Vagina (tissue), 2 donors: ENCODE results near the gene RASA3. TPM values are rescaled to one million over a fixed set of nuclear protein-coding genes. Genes with fewer than 3 reads are reported as not detected.

Experiments used
- DNase-seq, 2 donors: peaks; one replicate each; pipeline ENCODE4 v3.0.0-alpha.2; 2017; ENCODE audit errors: extremely low spot score in 2 of 2
- H3K27ac ChIP-seq: fragments of 200-600 bp; sonication (generic); one replicate; pipeline ENCODE4 v1.5.1; 2019
- H3K27me3 ChIP-seq: fragments of 200-600 bp; sonication (generic); one replicate; pipeline ENCODE4 v1.5.1; 2019
- H3K36me3 ChIP-seq, 2 donors: fragments of 200-600 bp; sonication (generic); one replicate each; pipeline ENCODE4 v1.5.1; 2017 to 2019
- H3K4me1 ChIP-seq: fragments of 200-600 bp; sonication (generic); one replicate; pipeline ENCODE4 v1.5.1; 2019
- H3K4me3 ChIP-seq, 2 donors: fragments of 200-600 bp; sonication (generic); 1 replicate in 1 of 2; 2 replicates in 1 of 2; pipeline ENCODE4 v1.5.1; 2016 to 2019
- H3K9me3 ChIP-seq: fragments of 200-600 bp; sonication (generic); one replicate; pipeline ENCODE4 v1.5.1; 2019
- POLR2A ChIP-seq, 2 donors: fragments of 450-650 bp; IDR thresholded peaks; one replicate each; pipeline ENCODE4 v1.6.1; 2017; ENCODE audit warnings: antibody characterized with exemption in 2 of 2, mild to moderate bottlenecking in 2 of 2, moderate library complexity in 2 of 2
- POLR2AphosphoS5 ChIP-seq, 2 donors: sonication (generic); formaldehyde crosslinking; IDR thresholded peaks; one replicate each; pipeline ENCODE4 v1.9.0; 2017; ENCODE audit warnings: antibody characterized with exemption in 2 of 2, mild to moderate bottlenecking in 2 of 2, low read depth in 1 of 2; ENCODE audit not compliant: insufficient read depth in 1 of 2
- intact Hi-C: fragments of 100-400 bp; cut with DNase I; formaldehyde crosslinking; loops from one replicate; pipeline ENCODE4 v1.15.1; 2023
- total RNA-seq: library from RNA; depleted of rRNA; stranded (reverse); fragments of >200 nt; gene quantifications from one replicate; pipeline ENCODE4 v1.2.3, GENCODE V29; 2016
- TF ChIP-seq, protein P1 (sequence below), 3 experiments: fragments of 450-650 bp in 2 of 3; fragments of 200-600 bp in 1 of 3; sonication (generic) in 1 of 3; IDR thresholded peaks; one replicate each; pipeline ENCODE4 v1.5.1; 2017 to 2019; ENCODE audit warnings: antibody characterized with exemption in 3 of 3, mild to moderate bottlenecking in 2 of 3, moderate library complexity in 2 of 3

RASA3 gene
- total RNA-seq, 1 donor from 2014 or later: 19.6 TPM

DNA sequence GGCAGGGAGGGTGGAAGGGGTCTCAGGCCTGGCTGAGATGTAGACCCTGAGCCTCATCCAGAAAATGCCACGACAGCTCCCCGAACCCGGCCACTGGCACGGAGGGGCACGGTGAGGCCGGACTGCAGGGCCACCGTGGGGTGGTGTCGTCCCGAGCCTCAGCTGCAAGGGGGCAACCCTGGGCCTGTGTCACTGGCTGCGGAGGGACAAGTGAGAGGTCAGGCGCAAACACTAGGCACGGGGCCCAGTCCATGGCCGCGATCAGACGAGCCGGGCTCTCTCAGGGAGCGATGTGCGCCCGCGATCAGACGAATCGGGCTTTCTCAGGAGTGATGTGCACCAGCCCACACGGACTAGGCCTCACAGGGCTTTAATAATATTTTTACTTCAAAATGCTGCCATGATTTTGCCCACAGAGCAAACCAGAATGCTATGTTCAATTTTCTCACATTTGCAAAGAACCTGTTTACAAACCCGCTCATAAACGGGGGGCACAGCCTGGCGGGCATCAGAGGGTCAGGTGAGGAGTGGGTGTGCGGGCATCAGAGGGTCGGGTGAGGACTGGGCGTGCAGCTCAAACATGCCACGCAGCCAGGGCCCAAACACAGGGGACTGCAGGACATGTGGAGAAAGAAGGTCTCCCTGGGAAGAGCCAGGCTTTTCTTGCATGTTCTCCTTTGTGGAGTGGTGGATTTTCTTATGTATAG, 115.9 kb downstream of the RASA3 start:
- no peaks in the 10 kb centered on the region for H3K9me3 ChIP-seq
- no peak for DNase-seq
- peak overlapping the region; percentile 66 for H3K27ac ChIP-seq
- H3K4me1 ChIP-seq: peaks cover 7% of the 10 kb centered on the region
- no peak for TF ChIP-seq POLR2AphosphoS5 (IDR thresholded peaks at IDR 0.05; ENCODE audit: insufficient read depth in 1 of 2, low read depth in 1 of 2)
- TF ChIP-seq, protein P1, sequence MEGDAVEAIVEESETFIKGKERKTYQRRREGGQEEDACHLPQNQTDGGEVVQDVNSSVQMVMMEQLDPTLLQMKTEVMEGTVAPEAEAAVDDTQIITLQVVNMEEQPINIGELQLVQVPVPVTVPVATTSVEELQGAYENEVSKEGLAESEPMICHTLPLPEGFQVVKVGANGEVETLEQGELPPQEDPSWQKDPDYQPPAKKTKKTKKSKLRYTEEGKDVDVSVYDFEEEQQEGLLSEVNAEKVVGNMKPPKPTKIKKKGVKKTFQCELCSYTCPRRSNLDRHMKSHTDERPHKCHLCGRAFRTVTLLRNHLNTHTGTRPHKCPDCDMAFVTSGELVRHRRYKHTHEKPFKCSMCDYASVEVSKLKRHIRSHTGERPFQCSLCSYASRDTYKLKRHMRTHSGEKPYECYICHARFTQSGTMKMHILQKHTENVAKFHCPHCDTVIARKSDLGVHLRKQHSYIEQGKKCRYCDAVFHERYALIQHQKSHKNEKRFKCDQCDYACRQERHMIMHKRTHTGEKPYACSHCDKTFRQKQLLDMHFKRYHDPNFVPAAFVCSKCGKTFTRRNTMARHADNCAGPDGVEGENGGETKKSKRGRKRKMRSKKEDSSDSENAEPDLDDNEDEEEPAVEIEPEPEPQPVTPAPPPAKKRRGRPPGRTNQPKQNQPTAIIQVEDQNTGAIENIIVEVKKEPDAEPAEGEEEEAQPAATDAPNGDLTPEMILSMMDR (IDR thresholded peaks at IDR 0.05): no peak
- no peak for TF ChIP-seq POLR2A (IDR thresholded peaks at IDR 0.05)
- peaks cover 0 to 39% of the 10 kb centered on the region in 2 donors for H3K36me3 ChIP-seq
- intact Hi-C loops: loop anchor here (5.0 kb wide), 1 partner anchor 116 kb away; the partner anchor contains the start of gene RASA3
- no peaks in the 10 kb centered on the region for H3K27me3 ChIP-seq
- no peak overlapping the region for H3K4me3 ChIP-seq

DNA sequence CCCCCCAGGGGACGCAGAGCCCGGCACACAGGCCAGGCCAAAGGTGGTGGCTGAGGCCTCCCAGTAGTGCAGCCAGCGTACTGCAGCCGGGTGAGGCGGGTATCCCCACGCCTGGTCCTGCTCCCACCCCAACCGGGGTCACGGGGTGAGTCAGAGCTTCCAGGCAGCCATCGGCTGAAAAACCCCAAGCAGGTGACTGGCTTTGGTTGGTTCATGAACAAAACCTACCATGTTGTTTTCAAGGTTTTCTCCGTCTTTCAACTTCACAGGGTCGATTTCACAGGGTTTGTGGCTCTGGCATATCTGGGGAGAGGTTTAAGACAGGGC, 116.5 kb downstream of the RASA3 start:
- Histone ChIP-seq H3K27ac (peak overlapping the region; percentile 66), H3K27me3 (no peaks in the 10 kb centered on the region), H3K36me3 (peaks cover 0 to 38% of the 10 kb centered on the region in 2 donors), H3K9me3 (no peaks in the 10 kb centered on the region), H3K4me3 (no peak overlapping the region), H3K4me1 (peaks cover 7% of the 10 kb centered on the region)
- intact Hi-C loops: loop anchor here (5.0 kb wide), 1 partner anchor 116 kb away; the partner anchor contains the start of gene RASA3
- DNase-seq: no peak
- TF ChIP-seq POLR2A (IDR thresholded peaks at IDR 0.05) (no peak), POLR2AphosphoS5 (IDR thresholded peaks at IDR 0.05; ENCODE audit: insufficient read depth in 1 of 2, low read depth in 1 of 2) (no peak)
- TF ChIP-seq, protein P1 (IDR thresholded peaks at IDR 0.05): no peak

DNA sequence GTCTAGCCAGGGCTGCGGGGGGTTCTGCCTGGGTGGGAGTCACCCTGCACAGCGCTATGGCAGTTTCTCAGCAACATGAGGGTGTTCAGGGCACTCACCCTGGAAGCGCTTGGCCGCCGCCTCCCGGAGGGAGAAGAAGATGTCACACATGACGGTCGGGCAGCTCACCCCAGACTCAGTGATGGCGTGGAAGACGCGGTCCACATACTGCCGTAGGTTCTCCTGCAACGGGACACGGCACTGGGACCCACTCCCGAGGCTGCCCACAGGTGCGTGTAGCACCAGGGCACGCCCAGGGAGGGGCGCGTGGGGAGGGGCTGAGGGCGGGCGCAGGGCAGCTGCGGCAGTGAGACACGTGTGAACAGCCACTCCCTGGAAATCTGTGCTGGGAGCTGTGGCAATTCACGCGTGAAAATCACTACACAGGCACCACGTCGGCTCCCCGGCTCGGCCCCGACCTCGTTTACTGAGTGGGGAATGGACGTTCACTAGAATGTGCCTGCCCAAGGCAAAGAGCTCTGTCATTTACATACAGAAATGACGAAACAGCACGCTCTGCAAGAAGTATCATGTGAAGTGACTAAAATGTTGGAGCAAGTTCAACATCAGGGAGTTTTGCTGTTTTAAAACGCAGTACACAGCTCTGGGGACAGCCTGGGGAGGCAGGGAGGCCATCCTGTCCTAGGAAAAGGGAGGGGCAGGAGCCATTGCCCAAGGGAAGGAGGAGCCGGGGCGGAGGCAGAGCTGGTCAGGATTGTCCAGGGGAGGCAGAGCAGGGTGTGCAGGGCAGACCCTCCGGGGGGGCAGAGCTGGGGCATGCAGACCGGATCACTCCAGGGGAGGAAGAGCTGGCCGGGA, 117.1 kb downstream of the RASA3 start:
- H3K27ac ChIP-seq: peak overlapping the region; percentile 76
- H3K9me3 ChIP-seq: no peaks in the 10 kb centered on the region
- TF ChIP-seq POLR2A (IDR thresholded peaks at IDR 0.05) (peak in 1 of 2 donors; percentile 9), POLR2AphosphoS5 (IDR thresholded peaks at IDR 0.05; ENCODE audit: insufficient read depth in 1 of 2, low read depth in 1 of 2) (peak; percentile 74 to 82)
- TF ChIP-seq, protein P1 (IDR thresholded peaks at IDR 0.05): no peak
- intact Hi-C loops: loop anchor here (5.0 kb wide), 1 partner anchor 117 kb away; the partner anchor contains the start of gene RASA3
- no peak overlapping the region for H3K4me3 ChIP-seq
- no peaks in the 10 kb centered on the region for H3K27me3 ChIP-seq
- peaks cover 0 to 35% of the 10 kb centered on the region in 2 donors for H3K36me3 ChIP-seq
- H3K4me1 ChIP-seq: peaks cover 7% of the 10 kb centered on the region
- no peak for DNase-seq

DNA sequence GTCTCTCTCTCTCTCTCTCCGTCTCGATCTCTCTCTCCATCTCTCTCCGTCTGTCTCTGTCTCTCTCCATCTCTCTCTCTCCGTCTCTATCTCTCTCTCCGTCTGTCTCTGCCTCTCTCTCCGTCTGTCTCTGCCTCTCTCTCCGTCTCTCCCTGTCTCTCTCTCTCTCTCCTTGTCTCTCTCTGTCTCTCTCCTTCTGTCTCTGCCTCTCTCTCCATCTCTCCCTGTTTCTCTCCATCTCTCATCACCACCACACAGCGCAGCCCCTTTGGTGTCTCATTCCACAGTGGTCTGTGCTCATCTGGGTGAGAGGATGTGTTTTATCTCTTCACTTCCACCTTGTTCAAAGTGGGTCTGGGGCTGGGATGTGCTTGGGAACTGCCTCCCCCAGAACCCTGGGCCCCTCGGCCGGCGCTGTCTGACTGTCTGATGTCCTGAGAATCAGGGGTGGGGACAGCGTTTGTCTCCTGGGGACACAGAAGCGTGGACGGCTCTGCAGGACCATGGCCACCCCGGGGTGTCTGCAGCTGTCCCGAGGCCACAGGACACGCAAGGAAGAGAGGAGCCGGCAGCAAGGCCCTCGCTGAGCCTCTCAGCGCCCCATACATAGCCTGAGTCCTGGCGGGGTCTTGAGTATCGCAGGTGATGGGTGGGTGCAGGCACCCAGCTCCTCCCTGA, 118.3 kb downstream of the RASA3 start:
- TF ChIP-seq, protein P1 (IDR thresholded peaks at IDR 0.05): no peak
- TF ChIP-seq POLR2AphosphoS5 (IDR thresholded peaks at IDR 0.05; ENCODE audit: insufficient read depth in 1 of 2, low read depth in 1 of 2): no peak
- TF ChIP-seq POLR2A (IDR thresholded peaks at IDR 0.05): no peak
- intact Hi-C loops: no loop called here
- Histone ChIP-seq H3K4me1 (peaks cover 7% of the 10 kb centered on the region), H3K27me3 (no peaks in the 10 kb centered on the region), H3K4me3 (no peak overlapping the region), H3K27ac (peak overlapping the region; percentile 76), H3K9me3 (no peaks in the 10 kb centered on the region), H3K36me3 (peaks cover 0 to 46% of the 10 kb centered on the region in 2 donors)
- DNase-seq: no peak
